Lower leg skin (tissue), 4 donors: ENCODE measurements around the gene FARS2. TPM values are rescaled to one million over a fixed set of nuclear protein-coding genes. Genes with fewer than 3 reads are reported as not detected.

ENCODE experiments used
- DNase-seq, 2 donors: peaks; one replicate each; pipeline ENCODE4 v3.0.0-alpha.2; 2019; ENCODE audit warnings: low spot score in 2 of 2
- H3K4me3 ChIP-seq: fragments of 200-600 bp; sonication (generic); 2 replicates; pipeline ENCODE4 v1.5.1; 2017; ENCODE audit warnings: mild to moderate bottlenecking, low read depth; ENCODE audit not compliant: poor library complexity, severe bottlenecking
- POLR2A ChIP-seq, 2 donors: fragments of 450-650 bp; IDR thresholded peaks; one replicate each; pipeline ENCODE4 v1.6.1; 2016 to 2017; ENCODE audit warnings: antibody characterized with exemption in 2 of 2, mild to moderate bottlenecking in 1 of 2, moderate library complexity in 1 of 2
- WGBS, 2 donors: methylation state at CpG; one replicate each; pipeline ENCODE4 v1.1.5; 2018; 5-methylcytosine and 5-hydroxymethylcytosine counted together
- intact Hi-C: fragments of 100-400 bp; cut with DNase I; formaldehyde crosslinking; loops from one replicate; pipeline ENCODE4 v1.15.0; 2023; ENCODE audit warnings: low total_unique reads
- total RNA-seq, 4 donors: library from RNA; depleted of rRNA; stranded (reverse); fragments of >200 nt; gene quantifications; one replicate each; pipeline ENCODE4 v1.1.0, GENCODE V29; 2016
- TF ChIP-seq, protein P1 (sequence below), 3 donors: fragments of 450-650 bp; IDR thresholded peaks; one replicate each; pipeline ENCODE4 v1.5.1; 2016; ENCODE audit warnings: antibody characterized with exemption in 3 of 3, mild to moderate bottlenecking in 3 of 3, moderate library complexity in 2 of 3

The FARS2 gene
- total RNA-seq, 4 donors from 2014 or later, result 7.0 to 14.7 (median 11.1) TPM

DNA sequence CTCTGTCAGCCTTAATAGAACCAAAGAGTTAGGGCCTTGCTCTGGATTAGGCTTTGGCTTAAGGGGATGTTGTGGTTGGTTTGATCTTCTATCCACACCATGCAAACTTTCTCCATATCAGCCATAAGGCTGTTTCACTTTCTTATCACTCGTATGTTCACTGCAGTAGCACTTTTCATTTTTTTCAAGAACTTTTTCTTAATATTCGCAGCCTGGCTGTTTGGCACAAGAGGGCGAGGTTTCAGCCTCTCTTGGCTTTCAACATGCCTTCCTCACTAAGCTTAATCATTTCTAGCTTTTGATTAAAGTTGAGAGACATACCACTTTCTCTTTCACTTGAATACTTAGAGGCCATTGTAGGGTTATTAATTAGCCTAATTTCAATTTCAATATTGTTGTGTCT, 552.3 kb downstream of the FARS2 start:
- no peak for TF ChIP-seq POLR2A (IDR thresholded peaks at IDR 0.05)
- TF ChIP-seq, protein P1, sequence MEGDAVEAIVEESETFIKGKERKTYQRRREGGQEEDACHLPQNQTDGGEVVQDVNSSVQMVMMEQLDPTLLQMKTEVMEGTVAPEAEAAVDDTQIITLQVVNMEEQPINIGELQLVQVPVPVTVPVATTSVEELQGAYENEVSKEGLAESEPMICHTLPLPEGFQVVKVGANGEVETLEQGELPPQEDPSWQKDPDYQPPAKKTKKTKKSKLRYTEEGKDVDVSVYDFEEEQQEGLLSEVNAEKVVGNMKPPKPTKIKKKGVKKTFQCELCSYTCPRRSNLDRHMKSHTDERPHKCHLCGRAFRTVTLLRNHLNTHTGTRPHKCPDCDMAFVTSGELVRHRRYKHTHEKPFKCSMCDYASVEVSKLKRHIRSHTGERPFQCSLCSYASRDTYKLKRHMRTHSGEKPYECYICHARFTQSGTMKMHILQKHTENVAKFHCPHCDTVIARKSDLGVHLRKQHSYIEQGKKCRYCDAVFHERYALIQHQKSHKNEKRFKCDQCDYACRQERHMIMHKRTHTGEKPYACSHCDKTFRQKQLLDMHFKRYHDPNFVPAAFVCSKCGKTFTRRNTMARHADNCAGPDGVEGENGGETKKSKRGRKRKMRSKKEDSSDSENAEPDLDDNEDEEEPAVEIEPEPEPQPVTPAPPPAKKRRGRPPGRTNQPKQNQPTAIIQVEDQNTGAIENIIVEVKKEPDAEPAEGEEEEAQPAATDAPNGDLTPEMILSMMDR (IDR thresholded peaks at IDR 0.05), result no peak
- intact Hi-C loops, result no loop called here
- no peak overlapping the region for H3K4me3 ChIP-seq
- DNase-seq, result no peak
- WGBS, 2 donors, result 69 to 81% methylated on average over 3 of the region's 3 CpGs

DNA sequence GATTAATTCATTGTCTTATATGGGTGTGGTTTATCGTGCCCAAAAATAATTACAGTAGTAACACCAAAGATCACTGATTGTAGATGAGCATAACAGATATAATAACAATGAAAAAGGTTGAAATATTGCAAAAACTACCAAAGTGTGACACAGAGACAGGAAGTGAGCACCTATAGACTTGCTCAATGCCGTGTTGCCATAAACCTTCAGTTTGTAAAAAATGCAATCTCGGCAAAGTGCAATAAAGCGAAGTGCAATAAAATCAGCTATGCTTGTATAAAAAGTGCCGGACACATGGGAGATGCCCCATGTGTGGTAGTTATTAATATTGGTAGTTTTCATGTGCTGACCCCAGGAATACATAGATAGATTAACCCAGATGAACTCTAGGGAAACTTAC, 552.8 kb downstream of the FARS2 start:
- intact Hi-C loops, result no loop called here
- no peak for TF ChIP-seq POLR2A (IDR thresholded peaks at IDR 0.05)
- TF ChIP-seq, protein P1 (IDR thresholded peaks at IDR 0.05), result no peak
- H3K4me3 ChIP-seq, result no peak overlapping the region
- no peak for DNase-seq
- WGBS, 2 donors, result 92 to 93% methylated on average over 5 of the region's 5 CpGs

DNA sequence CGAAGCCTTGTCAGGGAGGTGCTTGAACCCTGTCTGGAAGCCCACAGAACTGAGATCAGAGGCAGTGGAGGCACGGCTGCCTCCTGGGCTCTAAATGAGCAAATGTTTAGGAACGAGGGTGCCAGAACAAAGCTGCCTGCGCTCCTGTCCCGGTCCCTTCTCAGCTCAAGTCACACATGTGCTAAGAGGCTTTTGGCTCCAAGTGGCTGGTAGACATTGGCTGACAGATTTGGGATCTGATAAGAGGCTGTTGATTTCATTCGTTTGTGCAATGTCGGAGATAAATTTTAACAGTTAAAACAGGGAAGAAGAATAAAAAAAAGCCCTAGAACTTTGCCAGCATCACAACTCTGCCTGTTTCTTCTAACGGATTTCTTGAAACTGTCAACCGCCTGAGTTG, 553.6 kb downstream of the FARS2 start:
- no peak overlapping the region for H3K4me3 ChIP-seq
- WGBS, 2 donors, result 80 to 92% methylated on average over 9 of the region's 9 CpGs
- DNase-seq, result no peak
- TF ChIP-seq POLR2A (IDR thresholded peaks at IDR 0.05), result no peak
- TF ChIP-seq, protein P1 (IDR thresholded peaks at IDR 0.05), result no peak
- intact Hi-C loops, result no loop called here

DNA sequence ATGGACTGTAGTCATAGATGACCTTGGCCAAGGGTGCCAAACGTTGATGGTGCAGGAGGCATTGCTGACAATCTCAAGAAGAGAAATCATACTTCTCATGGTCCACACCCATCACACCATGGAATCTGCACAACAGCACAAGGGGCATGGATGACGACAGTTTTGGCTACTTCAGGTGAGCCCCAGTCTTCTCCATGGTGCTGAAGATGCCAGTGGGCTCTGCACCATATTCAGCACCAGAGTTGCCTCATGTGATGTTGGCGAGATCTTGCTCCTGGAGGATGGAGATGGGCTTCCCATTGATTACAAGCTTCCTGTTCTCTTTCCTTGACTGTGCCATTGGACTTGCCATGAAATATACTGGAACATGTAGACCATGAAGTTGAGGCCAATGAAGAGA, 556.6 kb downstream of the FARS2 start:
- no peak for DNase-seq
- intact Hi-C loops, result no loop called here
- TF ChIP-seq, protein P1 (IDR thresholded peaks at IDR 0.05), result no peak
- TF ChIP-seq POLR2A (IDR thresholded peaks at IDR 0.05), result no peak

DNA sequence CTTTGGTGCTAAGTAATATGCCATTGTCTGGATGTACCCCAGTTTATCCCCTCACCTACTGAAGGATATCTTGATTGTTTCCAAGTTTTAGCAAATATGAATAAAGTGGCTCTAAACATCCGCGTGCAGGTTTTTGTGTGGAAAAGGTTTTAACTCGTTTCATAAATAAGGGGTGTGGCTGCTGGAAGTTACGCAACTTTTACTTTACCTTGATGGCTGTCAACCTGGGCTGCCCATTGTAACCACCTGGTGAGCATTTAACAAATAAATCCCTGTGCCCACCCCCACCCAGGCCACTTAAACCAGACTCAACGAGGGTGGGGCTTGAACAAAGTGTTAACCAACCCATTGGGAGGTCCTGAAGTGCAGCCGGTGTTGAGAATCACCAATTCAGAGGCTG, 557.6 kb downstream of the FARS2 start:
- intact Hi-C loops, result no loop called here
- no peak overlapping the region for H3K4me3 ChIP-seq
- 74 to 75% methylated on average over 6 of the region's 6 CpGs for WGBS, 2 donors
- DNase-seq, result no peak
- TF ChIP-seq, protein P1 (IDR thresholded peaks at IDR 0.05), result no peak
- TF ChIP-seq POLR2A (IDR thresholded peaks at IDR 0.05), result no peak

More for the DNA sequence above, 556.6 kb downstream of the FARS2 start:
- H3K4me3 ChIP-seq, result no peak overlapping the region
- WGBS, 2 donors, result 85 to 87% methylated on average over 3 of the region's 3 CpGs

Other genes starting within 250 kb of the FARS2 start
- gene PPP1R3G, start 176.2 kb upstream of the FARS2 start, total RNA-seq, result 1 to 10 TPM in 3 of 4 donors, under 1 TPM in 1; 0.88 to 3.2 (median 2.9) TPM
- 10 to 100 TPM; 14.4 to 20.8 (median 20.4) TPM for gene LYRM4, start 563 bp upstream of the FARS2 start, total RNA-seq